BLaER1 (cell line): ENCODE results near the gene SLC22A23.

Experiments used
- H3K27ac ChIP-seq: shearing (Covaris generic); formaldehyde crosslinking; 2 replicates; pipeline ENCODE4 v1.8.1; 2022
- H3K27me3 ChIP-seq: shearing (Covaris generic); formaldehyde crosslinking; 2 replicates; pipeline ENCODE4 v1.8.1; 2022
- H3K36me3 ChIP-seq: shearing (Covaris generic); formaldehyde crosslinking; 2 replicates; pipeline ENCODE4 v1.8.1; 2022
- H3K4me1 ChIP-seq: shearing (Covaris generic); formaldehyde crosslinking; 2 replicates; pipeline ENCODE4 v1.8.1; 2022
- H3K4me2 ChIP-seq: shearing (Covaris generic); formaldehyde crosslinking; 2 replicates; pipeline ENCODE4 v1.8.1; 2022
- H3K4me3 ChIP-seq: shearing (Covaris generic); formaldehyde crosslinking; 2 replicates; pipeline ENCODE4 v1.8.1; 2022
- H3K9ac ChIP-seq: shearing (Covaris generic); formaldehyde crosslinking; 2 replicates; pipeline ENCODE4 v1.8.1; 2022
- H3K9me3 ChIP-seq: shearing (Covaris generic); formaldehyde crosslinking; 2 replicates; pipeline ENCODE4 v1.8.1; 2022
- H4K20me1 ChIP-seq: shearing (Covaris generic); formaldehyde crosslinking; 2 replicates; pipeline ENCODE4 v1.8.1; 2022
- Cebpa-rat ChIP-seq: shearing (Covaris generic); IDR thresholded peaks from 2 replicates; pipeline ENCODE4 v1.8.1; 2022

The SLC22A23 gene

GRCh38 chr6:3290149-3290930 lies 166.5 kb downstream of the SLC22A23 start:
- H3K36me3 ChIP-seq = peaks cover 6% of the 10 kb centered on the region; the same call in 1 of the 2 replicates
- H3K9ac ChIP-seq = no peak overlapping the region
- H3K4me2 ChIP-seq = peak overlapping the region; percentile 74
- H3K27ac ChIP-seq = no peak overlapping the region
- no peak overlapping the region for H3K4me3 ChIP-seq
- no peaks in the 10 kb centered on the region for H3K9me3 ChIP-seq
- TF ChIP-seq Cebpa-rat = no peak
- H3K4me1 ChIP-seq = peaks cover 28% of the 10 kb centered on the region
- H3K27me3 ChIP-seq = no peaks in the 10 kb centered on the region
- peaks cover 4% of the 10 kb centered on the region; the same call in 1 of the 2 replicates for H4K20me1 ChIP-seq

- Histone ChIP-seq H3K27me3 (no peaks in the 10 kb centered on the region), H4K20me1 (peaks cover 11% of the 10 kb centered on the region), H3K27ac (peak overlapping the region; percentile 63), H3K4me1 (peaks cover 26% of the 10 kb centered on the region), H3K4me2 (peak overlapping the region; percentile 74), H3K9me3 (no peaks in the 10 kb centered on the region), H3K4me3 (no peak overlapping the region), H3K36me3 (peaks cover 10% of the 10 kb centered on the region; the same call in 1 of the 2 replicates), H3K9ac (0 out of 2 replicates have a peak overlapping the region, but pooled peaks have one; percentile 4)
- TF ChIP-seq Cebpa-rat = no peak
These were observed 167.2 kb downstream of the SLC22A23 start for GRCh38 chr6:3289664-3290055.

GRCh38 chr6:3288711-3289663 lies 167.9 kb downstream of the SLC22A23 start:
- no peak for TF ChIP-seq Cebpa-rat
- H3K9me3 ChIP-seq = no peaks in the 10 kb centered on the region
- peaks cover 33% of the 10 kb centered on the region for H3K4me1 ChIP-seq
- H3K27ac ChIP-seq = peak overlapping the region; percentile 63
- no peak overlapping the region for H3K4me3 ChIP-seq
- 0 out of 2 replicates have a peak overlapping the region, but pooled peaks have one; percentile 4 for H3K9ac ChIP-seq
- peaks cover 17% of the 10 kb centered on the region for H4K20me1 ChIP-seq
- H3K36me3 ChIP-seq = peaks cover 14% of the 10 kb centered on the region; the same call in 1 of the 2 replicates
- no peaks in the 10 kb centered on the region for H3K27me3 ChIP-seq
- peak overlapping the region; percentile 74 for H3K4me2 ChIP-seq

GRCh38 chr6:3287976-3288707 lies 168.7 kb downstream of the SLC22A23 start:
- Histone ChIP-seq H3K4me2 (peak overlapping the region; percentile 74), H3K36me3 (peaks cover 22% of the 10 kb centered on the region), H3K4me3 (no peak overlapping the region), H3K27ac (no peak overlapping the region; the same call in 1 of the 2 replicates), H3K4me1 (peaks cover 33% of the 10 kb centered on the region), H3K9me3 (no peaks in the 10 kb centered on the region), H3K9ac (no peak overlapping the region), H4K20me1 (peaks cover 24% of the 10 kb centered on the region), H3K27me3 (no peaks in the 10 kb centered on the region)
- no peak for TF ChIP-seq Cebpa-rat

GRCh38 chr6:3287308-3287707 lies 169.5 kb downstream of the SLC22A23 start:
- Histone ChIP-seq H4K20me1 (peaks cover 32% of the 10 kb centered on the region), H3K4me3 (no peak overlapping the region), H3K4me2 (no peak overlapping the region), H3K9me3 (no peaks in the 10 kb centered on the region), H3K27ac (no peak overlapping the region), H3K9ac (no peak overlapping the region), H3K4me1 (peaks cover 33% of the 10 kb centered on the region), H3K36me3 (peaks cover 31% of the 10 kb centered on the region), H3K27me3 (no peaks in the 10 kb centered on the region)
- no peak for TF ChIP-seq Cebpa-rat

- TF ChIP-seq Cebpa-rat = no peak
- Histone ChIP-seq H3K9ac (no peak overlapping the region), H3K4me2 (no peak overlapping the region), H3K9me3 (no peaks in the 10 kb centered on the region), H3K36me3 (peaks cover 37% of the 10 kb centered on the region), H3K27me3 (no peaks in the 10 kb centered on the region), H3K4me1 (peaks cover 33% of the 10 kb centered on the region), H3K27ac (no peak overlapping the region), H3K4me3 (no peak overlapping the region), H4K20me1 (peaks cover 38% of the 10 kb centered on the region)
These were observed 170.1 kb downstream of the SLC22A23 start for GRCh38 chr6:3286641-3287171.

GRCh38 chr6:3285732-3286131 lies 171.1 kb downstream of the SLC22A23 start:
- Histone ChIP-seq H3K4me1 (peaks cover 33% of the 10 kb centered on the region), H3K4me2 (no peak overlapping the region), H3K9ac (no peak overlapping the region), H3K27ac (no peak overlapping the region), H3K4me3 (no peak overlapping the region), H3K36me3 (peaks cover 47% of the 10 kb centered on the region), H4K20me1 (peaks cover 48% of the 10 kb centered on the region), H3K27me3 (no peaks in the 10 kb centered on the region), H3K9me3 (no peaks in the 10 kb centered on the region)
- TF ChIP-seq Cebpa-rat = no peak

GRCh38 chr6:3285049-3285639 lies 171.7 kb downstream of the SLC22A23 start:
- no peaks in the 10 kb centered on the region for H3K9me3 ChIP-seq
- H3K4me1 ChIP-seq = peaks cover 31% of the 10 kb centered on the region
- H3K4me3 ChIP-seq = no peak overlapping the region
- H4K20me1 ChIP-seq = peaks cover 52% of the 10 kb centered on the region
- H3K4me2 ChIP-seq = no peak overlapping the region
- H3K27ac ChIP-seq = no peak overlapping the region; the same call in 1 of the 2 replicates
- H3K27me3 ChIP-seq = no peaks in the 10 kb centered on the region
- no peak for TF ChIP-seq Cebpa-rat
- peaks cover 49% of the 10 kb centered on the region for H3K36me3 ChIP-seq
- H3K9ac ChIP-seq = no peak overlapping the region

- no peak for TF ChIP-seq Cebpa-rat
- Histone ChIP-seq H3K9me3 (no peaks in the 10 kb centered on the region), H3K4me2 (no peak overlapping the region), H3K27me3 (no peaks in the 10 kb centered on the region), H3K9ac (no peak overlapping the region), H3K4me3 (no peak overlapping the region), H3K36me3 (peaks cover 51% of the 10 kb centered on the region), H4K20me1 (peaks cover 57% of the 10 kb centered on the region), H3K4me1 (peaks cover 24% of the 10 kb centered on the region), H3K27ac (peak overlapping the region; percentile 38; the same call in 1 of the 2 replicates)
These were observed 172.4 kb downstream of the SLC22A23 start for GRCh38 chr6:3284436-3284876.
